Stomach (tissue), 9 donors: ENCODE results near the gene PKNOX2. TPM values are rescaled to one million over a fixed set of nuclear protein-coding genes. Genes with fewer than 3 reads are reported as not detected.

ENCODE experiments used
- DNase-seq, 2 donors: peaks; one replicate each; pipeline versions ENCODE4 v3.0.0 to v3.0.0-alpha.2; 2013 to 2019
- H3K27ac ChIP-seq, 5 donors: fragments of 200-600 bp in 4 of 5; sonication (generic) in 4 of 5; one replicate each; pipeline ENCODE4 v1.5.1; 2013 to 2019; ENCODE audit warnings: mild to moderate bottlenecking in 1 of 5, moderate library complexity in 1 of 5
- H3K27me3 ChIP-seq, 3 donors: fragments of 200-600 bp; sonication (generic); one replicate each; pipeline ENCODE4 v1.5.1; 2017 to 2019; ENCODE audit warnings: mixed run types in 1 of 3
- H3K36me3 ChIP-seq, 4 donors: fragments of 200-600 bp; sonication (generic); 1 replicate in 3 of 4; 2 replicates in 1 of 4; pipeline ENCODE4 v1.5.1; 2016 to 2019
- H3K4me1 ChIP-seq, 4 donors: fragments of 200-600 bp; sonication (generic); one replicate each; pipeline ENCODE4 v1.5.1; 2016 to 2019
- H3K4me3 ChIP-seq, 4 donors: fragments of 200-600 bp; sonication (generic) in 3 of 4; one replicate each; pipeline ENCODE4 v1.5.1; 2016 to 2019; ENCODE audit warnings: mild to moderate bottlenecking in 1 of 4
- H3K9me3 ChIP-seq, 4 donors: fragments of 200-600 bp; sonication (generic); one replicate each; pipeline ENCODE4 v1.5.1; 2016 to 2019
- CTCF ChIP-seq, 7 experiments: fragments of 450-650 bp in 4 of 7; fragments of 200-600 bp in 3 of 7; sonication (generic) in 3 of 7; IDR thresholded peaks; one replicate each; pipeline ENCODE4 v1.5.1; 2016 to 2019; ENCODE audit warnings: antibody characterized with exemption in 7 of 7, control low read depth in 2 of 7, mild to moderate bottlenecking in 1 of 7
- EP300 ChIP-seq: sonication (generic); formaldehyde crosslinking; IDR thresholded peaks from one replicate; pipeline ENCODE4 v1.6.1; 2017; ENCODE audit warnings: antibody characterized with exemption
- POLR2A ChIP-seq, 4 donors: fragments of 450-650 bp; IDR thresholded peaks; one replicate each; pipeline ENCODE4 v1.6.1; 2016; ENCODE audit warnings: antibody characterized with exemption in 4 of 4, control low read depth in 2 of 4, mild to moderate bottlenecking in 1 of 4, moderate library complexity in 1 of 4
- POLR2AphosphoS5 ChIP-seq, 3 donors: sonication (generic); formaldehyde crosslinking; IDR thresholded peaks; one replicate each; pipeline ENCODE4 v1.6.1; 2016; ENCODE audit warnings: antibody characterized with exemption in 3 of 3
- WGBS, 5 donors: extraction: QIAGEN DNeasy Blood & Tissue Kit in 3 of 5; methylation state at CpG; one replicate each; pipeline versions ENCODE4 v1.1.5 to v1.1.7; 2013 to 2018; 5-methylcytosine and 5-hydroxymethylcytosine counted together
- intact Hi-C: fragments of 100-400 bp; cut with DNase I; formaldehyde crosslinking; loops from one replicate; pipeline ENCODE4 v1.15.1; 2023; ENCODE audit warnings: low total_unique reads
- polyA plus RNA-seq, 3 donors: library from polyadenylated mRNA; stranded (reverse); fragments of 200-250 nt; gene quantifications; one replicate each; pipeline ENCODE4 v1.2.3, GENCODE V29; 2013
- total RNA-seq, 5 donors: library from RNA; depleted of rRNA; stranded (reverse); fragments of >200 nt; gene quantifications; one replicate each; pipeline versions ENCODE4 v1.1.0 to v1.2.3, GENCODE V29; 2014 to 2016
- donor health status: healthy with polysubstance abuse.
- donor health status: Bipolar disorder and iron deficiency.
- donor health status: healthy.

PKNOX2 gene
- total and polyA plus RNA-seq, 8 donors, result 0.83 to 4.9 (median 2.3) TPM; not detected in 1

- 70 to 91% (median 88%) methylated on average over 4 of the region's 4 CpGs for WGBS, 5 donors
Measured at GRCh38 chr11:125175166-125175565, 10.6 kb downstream of the PKNOX2 start.

GRCh38 chr11:125175896-125176575, 11.5 kb downstream of the PKNOX2 start:
- WGBS, 5 donors, result 77 to 84% (median 82%) methylated on average over 13 to 15 of the region's 15 CpGs

More at GRCh38 chr11:125175166-125175565, 10.6 kb downstream of the PKNOX2 start:
- Histone ChIP-seq H3K36me3 (no peaks in the 10 kb centered on the region), H3K27ac (no peak overlapping the region), H3K9me3 (no peaks in the 10 kb centered on the region), H3K4me3 (no peak overlapping the region), H3K27me3 (peaks cover 0 to 4% (median 0%) of the 10 kb centered on the region in 3 donors), H3K4me1 (peaks cover 0 to 18% (median 14%) of the 10 kb centered on the region in 4 donors)
- DNase-seq, result no peak
- intact Hi-C loops, result no loop called here
- TF ChIP-seq CTCF (IDR thresholded peaks at IDR 0.05) (no peak), POLR2A (IDR thresholded peaks at IDR 0.05) (no peak), POLR2AphosphoS5 (IDR thresholded peaks at IDR 0.05) (no peak), EP300 (no peak)

GRCh38 chr11:125176866-125177265, 12.3 kb downstream of the PKNOX2 start:
- Histone ChIP-seq H3K4me3 (no peak overlapping the region), H3K27me3 (peaks cover 0 to 4% (median 0%) of the 10 kb centered on the region in 3 donors), H3K4me1 (peaks cover 0 to 20% (median 10%) of the 10 kb centered on the region in 4 donors), H3K27ac (no peak overlapping the region), H3K36me3 (no peaks in the 10 kb centered on the region), H3K9me3 (no peaks in the 10 kb centered on the region)
- DNase-seq, result no peak
- intact Hi-C loops, result no loop called here
- WGBS, 5 donors, result 67 to 87% (median 78%) methylated on average over 5 of the region's 5 CpGs
- TF ChIP-seq EP300, result no peak
- no peak for TF ChIP-seq POLR2AphosphoS5 (IDR thresholded peaks at IDR 0.05)
- TF ChIP-seq CTCF (IDR thresholded peaks at IDR 0.05), result no peak
- TF ChIP-seq POLR2A (IDR thresholded peaks at IDR 0.05), result no peak

More at GRCh38 chr11:125175896-125176575, 11.5 kb downstream of the PKNOX2 start:
- TF ChIP-seq EP300 (no peak), POLR2A (IDR thresholded peaks at IDR 0.05) (no peak), POLR2AphosphoS5 (IDR thresholded peaks at IDR 0.05) (no peak), CTCF (IDR thresholded peaks at IDR 0.05) (no peak)
- DNase-seq, result no peak
- no peak overlapping the region for H3K27ac ChIP-seq
- H3K4me1 ChIP-seq, result peaks cover 0 to 16% (median 11%) of the 10 kb centered on the region in 4 donors
- no peaks in the 10 kb centered on the region for H3K9me3 ChIP-seq
- no peak overlapping the region for H3K4me3 ChIP-seq
- H3K36me3 ChIP-seq, result no peaks in the 10 kb centered on the region
- H3K27me3 ChIP-seq, result peaks cover 0 to 4% (median 0%) of the 10 kb centered on the region in 3 donors
- intact Hi-C loops, result no loop called here

GRCh38 chr11:125177543-125177942, 13.0 kb downstream of the PKNOX2 start:
- peaks cover 0 to 20% (median 10%) of the 10 kb centered on the region in 4 donors for H3K4me1 ChIP-seq
- intact Hi-C loops, result no loop called here
- no peak overlapping the region for H3K4me3 ChIP-seq
- H3K9me3 ChIP-seq, result no peaks in the 10 kb centered on the region
- no peak for DNase-seq
- WGBS, 5 donors, result 82 to 93% (median 86%) methylated on average over 3 of the region's 3 CpGs
- no peak for TF ChIP-seq EP300
- no peak overlapping the region for H3K27ac ChIP-seq
- peaks cover 0 to 4% (median 0%) of the 10 kb centered on the region in 3 donors for H3K27me3 ChIP-seq
- no peaks in the 10 kb centered on the region for H3K36me3 ChIP-seq

GRCh38 chr11:125179346-125179745, 14.8 kb downstream of the PKNOX2 start:
- Histone ChIP-seq H3K27ac (no peak overlapping the region), H3K4me1 (peaks cover 0 to 20% (median 10%) of the 10 kb centered on the region in 4 donors), H3K9me3 (no peaks in the 10 kb centered on the region), H3K4me3 (no peak overlapping the region), H3K36me3 (peaks cover 0 to under 1% (median 0%) of the 10 kb centered on the region in 4 donors), H3K27me3 (peaks cover 0 to 4% (median 0%) of the 10 kb centered on the region in 3 donors)
- WGBS, 5 donors, result 81 to 87% (median 86%) methylated on average over 7 to 9 of the region's 9 CpGs
- intact Hi-C loops, result no loop called here
- TF ChIP-seq POLR2AphosphoS5 (IDR thresholded peaks at IDR 0.05) (no peak), CTCF (IDR thresholded peaks at IDR 0.05) (no peak), POLR2A (IDR thresholded peaks at IDR 0.05) (no peak), EP300 (no peak)
- DNase-seq, result no peak
